ENCODE results near the gene SH3BP5.

SH3BP5 gene

GRCh38 chr3:15281817-15282216 lies 50.6 kb downstream of the SH3BP5 start:
- no peaks in the 10 kb centered on the region for H3K27me3 ChIP-seq (ENCODE audit: control insufficient read depth in 1 of 2, insufficient read depth in 1 of 2, low read length in 2 of 2)
- H3K9ac ChIP-seq (ENCODE audit: low read length): no peak overlapping the region
- no peak for DNase-seq
- no peak overlapping the region for H2AK5ac ChIP-seq (ENCODE audit: low read length, severe bottlenecking)
- H3K27ac ChIP-seq (ENCODE audit: low read length, poor library complexity, severe bottlenecking): no peak overlapping the region
- H2BK15ac ChIP-seq (ENCODE audit: low read depth, poor library complexity, severe bottlenecking): no peak overlapping the region
- H2AFZ ChIP-seq (ENCODE audit: low read depth, low read length): no peak overlapping the region
- whole genome bisulfite sequencing: 97% methylated on average over 9 of the region's 9 CpGs
- H2BK120ac ChIP-seq (ENCODE audit: low read depth, low read length): no peak overlapping the region
- H3K36me3 ChIP-seq (ENCODE audit: control insufficient read depth in 1 of 2, insufficient read depth in 2 of 2, low read depth in 1 of 2, low read length in 2 of 2): peaks cover 2 to 29% of the 10 kb centered on the region in 2 experiments
- H2BK12ac ChIP-seq (ENCODE audit: low read length in 2 of 2): no peak overlapping the region
- H4K91ac ChIP-seq (ENCODE audit: low read length): no peak overlapping the region
- peaks cover 7% of the 10 kb centered on the region for H3K4me1 ChIP-seq (ENCODE audit: control insufficient read depth, insufficient read depth, low read depth, low read length)
- H4K8ac ChIP-seq (ENCODE audit: low read length): no peak overlapping the region
- H3K4ac ChIP-seq (ENCODE audit: low read depth in 1 of 2, low read length in 2 of 2): no peak overlapping the region
- H3K14ac ChIP-seq (ENCODE audit: low read length in 2 of 2): no peak overlapping the region
- H3K18ac ChIP-seq (ENCODE audit: low read depth in 1 of 2, low read length in 2 of 2): no peak overlapping the region
- no peak overlapping the region for H3K4me2 ChIP-seq (ENCODE audit: low read length, poor library complexity, severe bottlenecking)
- H3K9me3 ChIP-seq (ENCODE audit: control insufficient read depth, low read length): no peaks in the 10 kb centered on the region
- H3K4me3 ChIP-seq (ENCODE audit: insufficient read depth in 1 of 2, low read depth in 1 of 2, low read length in 2 of 2): no peak overlapping the region
- H3K23ac ChIP-seq (ENCODE audit: low read length in 2 of 2): no peak overlapping the region
- no peak overlapping the region for H2BK5ac ChIP-seq (ENCODE audit: low read depth, low read length, poor library complexity, severe bottlenecking)
- peaks cover 23% of the 10 kb centered on the region for H3K79me1 ChIP-seq (replicated peaks; ENCODE audit: low read length, poor library complexity, severe bottlenecking)

GRCh38 chr3:15280853-15281532 lies 51.4 kb downstream of the SH3BP5 start:
- Histone ChIP-seq H3K4me1 (ENCODE audit: control insufficient read depth, insufficient read depth, low read depth, low read length) (peaks cover 11% of the 10 kb centered on the region), H3K18ac (ENCODE audit: low read depth in 1 of 2, low read length in 2 of 2) (no peak overlapping the region), H2AK5ac (ENCODE audit: low read length, severe bottlenecking) (no peak overlapping the region), H2BK5ac (ENCODE audit: low read depth, low read length, poor library complexity, severe bottlenecking) (no peak overlapping the region), H3K9ac (ENCODE audit: low read length) (no peak overlapping the region), H3K27me3 (ENCODE audit: control insufficient read depth in 1 of 2, insufficient read depth in 1 of 2, low read length in 2 of 2) (no peaks in the 10 kb centered on the region), H3K4me3 (ENCODE audit: insufficient read depth in 1 of 2, low read depth in 1 of 2, low read length in 2 of 2) (no peak overlapping the region), H2BK12ac (ENCODE audit: low read length in 2 of 2) (no peak overlapping the region), H3K23ac (ENCODE audit: low read length in 2 of 2) (no peak overlapping the region), H4K8ac (ENCODE audit: low read length) (no peak overlapping the region), H3K27ac (ENCODE audit: low read length, poor library complexity, severe bottlenecking) (no peak overlapping the region), H3K36me3 (ENCODE audit: control insufficient read depth in 1 of 2, insufficient read depth in 2 of 2, low read depth in 1 of 2, low read length in 2 of 2) (peaks cover 1 to 23% of the 10 kb centered on the region in 2 experiments), H4K91ac (ENCODE audit: low read length) (no peak overlapping the region), H2BK120ac (ENCODE audit: low read depth, low read length) (no peak overlapping the region), H2AFZ (ENCODE audit: low read depth, low read length) (no peak overlapping the region), H2BK15ac (ENCODE audit: low read depth, poor library complexity, severe bottlenecking) (no peak overlapping the region), H3K4ac (ENCODE audit: low read depth in 1 of 2, low read length in 2 of 2) (no peak overlapping the region), H3K4me2 (ENCODE audit: low read length, poor library complexity, severe bottlenecking) (no peak overlapping the region), H3K14ac (ENCODE audit: low read length in 2 of 2) (no peak overlapping the region), H3K79me1 (replicated peaks; ENCODE audit: low read length, poor library complexity, severe bottlenecking) (peaks cover 23% of the 10 kb centered on the region), H3K9me3 (ENCODE audit: control insufficient read depth, low read length) (no peaks in the 10 kb centered on the region)
- no peak for DNase-seq
- WGBS: 92% methylated on average over 10 of the region's 10 CpGs

GRCh38 chr3:15279671-15280402 lies 52.5 kb downstream of the SH3BP5 start:
- H3K4me2 ChIP-seq (ENCODE audit: low read length, poor library complexity, severe bottlenecking): no peak overlapping the region
- H2AK5ac ChIP-seq (ENCODE audit: low read length, severe bottlenecking): peak overlapping the region; percentile 55
- peak overlapping the region in 1 of 2 experiments; percentile 19 for H2BK12ac ChIP-seq (ENCODE audit: low read length in 2 of 2)
- WGBS: 93% methylated on average over 12 of the region's 12 CpGs
- peaks cover 0 to 12% of the 10 kb centered on the region in 2 experiments for H3K36me3 ChIP-seq (ENCODE audit: control insufficient read depth in 1 of 2, insufficient read depth in 2 of 2, low read depth in 1 of 2, low read length in 2 of 2)
- H2BK5ac ChIP-seq (ENCODE audit: low read depth, low read length, poor library complexity, severe bottlenecking): no peak overlapping the region
- no peaks in the 10 kb centered on the region for H3K9me3 ChIP-seq (ENCODE audit: control insufficient read depth, low read length)
- H2AFZ ChIP-seq (ENCODE audit: low read depth, low read length): no peak overlapping the region
- peak overlapping the region; percentile 34 for H3K9ac ChIP-seq (ENCODE audit: low read length)
- H3K27ac ChIP-seq (ENCODE audit: low read length, poor library complexity, severe bottlenecking): no peak overlapping the region
- no peak overlapping the region for H4K91ac ChIP-seq (ENCODE audit: low read length)
- no peak overlapping the region for H3K23ac ChIP-seq (ENCODE audit: low read length in 2 of 2)
- no peak overlapping the region for H3K14ac ChIP-seq (ENCODE audit: low read length in 2 of 2)
- H3K27me3 ChIP-seq (ENCODE audit: control insufficient read depth in 1 of 2, insufficient read depth in 1 of 2, low read length in 2 of 2): no peaks in the 10 kb centered on the region
- no peak overlapping the region for H2BK15ac ChIP-seq (ENCODE audit: low read depth, poor library complexity, severe bottlenecking)
- no peak overlapping the region for H3K4me3 ChIP-seq (ENCODE audit: insufficient read depth in 1 of 2, low read depth in 1 of 2, low read length in 2 of 2)
- no peak overlapping the region for H3K18ac ChIP-seq (ENCODE audit: low read depth in 1 of 2, low read length in 2 of 2)
- H3K4me1 ChIP-seq (ENCODE audit: control insufficient read depth, insufficient read depth, low read depth, low read length): peaks cover 13% of the 10 kb centered on the region
- peak overlapping the region; percentile 4 for H4K8ac ChIP-seq (ENCODE audit: low read length)
- no peak for DNase-seq
- peaks cover 26% of the 10 kb centered on the region for H3K79me1 ChIP-seq (replicated peaks; ENCODE audit: low read length, poor library complexity, severe bottlenecking)
- no peak overlapping the region for H2BK120ac ChIP-seq (ENCODE audit: low read depth, low read length)
- no peak overlapping the region for H3K4ac ChIP-seq (ENCODE audit: low read depth in 1 of 2, low read length in 2 of 2)

- Histone ChIP-seq H3K4me3 (ENCODE audit: insufficient read depth in 1 of 2, low read depth in 1 of 2, low read length in 2 of 2) (no peak overlapping the region), H3K9me3 (ENCODE audit: control insufficient read depth, low read length) (no peaks in the 10 kb centered on the region), H2BK120ac (ENCODE audit: low read depth, low read length) (no peak overlapping the region), H3K18ac (ENCODE audit: low read depth in 1 of 2, low read length in 2 of 2) (no peak overlapping the region), H3K23ac (ENCODE audit: low read length in 2 of 2) (no peak overlapping the region), H2BK5ac (ENCODE audit: low read depth, low read length, poor library complexity, severe bottlenecking) (no peak overlapping the region), H4K8ac (ENCODE audit: low read length) (no peak overlapping the region), H3K36me3 (ENCODE audit: control insufficient read depth in 1 of 2, insufficient read depth in 2 of 2, low read depth in 1 of 2, low read length in 2 of 2) (peaks cover 0 to 10% of the 10 kb centered on the region in 2 experiments), H3K4ac (ENCODE audit: low read depth in 1 of 2, low read length in 2 of 2) (no peak overlapping the region), H3K27me3 (ENCODE audit: control insufficient read depth in 1 of 2, insufficient read depth in 1 of 2, low read length in 2 of 2) (no peaks in the 10 kb centered on the region), H3K14ac (ENCODE audit: low read length in 2 of 2) (no peak overlapping the region), H2AFZ (ENCODE audit: low read depth, low read length) (no peak overlapping the region), H3K27ac (ENCODE audit: low read length, poor library complexity, severe bottlenecking) (no peak overlapping the region), H2BK12ac (ENCODE audit: low read length in 2 of 2) (no peak overlapping the region), H3K4me2 (ENCODE audit: low read length, poor library complexity, severe bottlenecking) (no peak overlapping the region), H3K9ac (ENCODE audit: low read length) (peak overlapping the region; percentile 34), H3K79me1 (replicated peaks; ENCODE audit: low read length, poor library complexity, severe bottlenecking) (peaks cover 25% of the 10 kb centered on the region), H4K91ac (ENCODE audit: low read length) (no peak overlapping the region), H2BK15ac (ENCODE audit: low read depth, poor library complexity, severe bottlenecking) (no peak overlapping the region), H3K4me1 (ENCODE audit: control insufficient read depth, insufficient read depth, low read depth, low read length) (peaks cover 13% of the 10 kb centered on the region), H2AK5ac (ENCODE audit: low read length, severe bottlenecking) (no peak overlapping the region)
- 97% methylated on average over 2 of the region's 4 CpGs for WGBS
- no peak for DNase-seq
Measured at GRCh38 chr3:15279205-15279604, 53.2 kb downstream of the SH3BP5 start.

Measured in mesenchymal stem cell (in vitro differentiated cells and primary cell).